Osteocyte (in vitro differentiated cells): ENCODE results near the gene COG6. TPM values are rescaled to one million over a fixed set of nuclear protein-coding genes. Genes with fewer than 3 reads are reported as not detected.
A peak's percentile ranks its signal among the peaks of the same experiment; 100 is the strongest.

Experiments
- DNase-seq: peaks from one replicate; pipeline ENCODE4 v3.0.0; 2021; ENCODE audit warnings: mixed read lengths; ENCODE audit not compliant: unreplicated experiment; ENCODE audit errors: extremely low spot score
- H3K27ac Mint-ChIP-seq: one replicate; pipeline ENCODE4 v1.8.0; 2021; ENCODE audit warnings: mild to moderate bottlenecking, mixed read lengths; ENCODE audit not compliant: unreplicated experiment
- H3K27me3 Mint-ChIP-seq: one replicate; pipeline ENCODE4 v1.8.0; 2021; ENCODE audit warnings: mixed read lengths; ENCODE audit not compliant: unreplicated experiment
- H3K36me3 Mint-ChIP-seq: one replicate; pipeline ENCODE4 v1.8.0; 2021; ENCODE audit warnings: mixed read lengths; ENCODE audit not compliant: unreplicated experiment
- H3K4me1 Mint-ChIP-seq: one replicate; pipeline ENCODE4 v1.8.0; 2021; ENCODE audit warnings: mixed read lengths; ENCODE audit not compliant: unreplicated experiment
- H3K4me3 Mint-ChIP-seq: one replicate; pipeline ENCODE4 v1.8.0; 2021; ENCODE audit warnings: mild to moderate bottlenecking, moderate library complexity, mixed read lengths; ENCODE audit not compliant: unreplicated experiment
- H3K9me3 Mint-ChIP-seq: one replicate; pipeline ENCODE4 v1.8.0; 2021; ENCODE audit warnings: mixed read lengths; ENCODE audit not compliant: unreplicated experiment
- total RNA-seq: library from RNA; stranded (reverse); gene quantifications from 2 replicates; pipeline ENCODE4 v1.2.1, GENCODE V29; 2021
- TF ChIP-seq, protein P1 (sequence below): fragments of 200-600 bp; sonication (generic); IDR thresholded peaks from 2 replicates; pipeline ENCODE4 v1.5.0; 2021; ENCODE audit warnings: antibody characterized with exemption, mild to moderate bottlenecking, moderate library complexity

COG6 gene
- total RNA-seq, 1 donor from 2014 or later = 38.7 TPM

DNA sequence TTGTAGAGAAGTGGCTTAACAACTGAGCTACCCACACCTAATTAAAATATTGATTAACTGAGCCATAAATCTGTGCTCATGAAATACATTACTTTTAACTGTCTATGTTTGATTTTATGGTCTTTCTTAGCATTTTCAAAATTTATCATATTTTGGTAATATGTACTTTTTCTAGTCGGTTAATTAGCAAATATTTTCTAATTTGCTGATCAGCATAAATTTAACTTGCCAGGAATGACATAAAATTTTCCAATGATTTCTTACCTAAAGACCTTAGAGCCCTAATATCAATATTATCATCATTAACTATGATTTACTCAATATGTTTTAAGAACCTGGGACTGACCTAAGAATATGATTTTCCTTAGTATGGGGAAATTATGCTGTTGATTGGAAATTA is 19.9 kb upstream of the COG6 start:
- TF ChIP-seq, protein P1, sequence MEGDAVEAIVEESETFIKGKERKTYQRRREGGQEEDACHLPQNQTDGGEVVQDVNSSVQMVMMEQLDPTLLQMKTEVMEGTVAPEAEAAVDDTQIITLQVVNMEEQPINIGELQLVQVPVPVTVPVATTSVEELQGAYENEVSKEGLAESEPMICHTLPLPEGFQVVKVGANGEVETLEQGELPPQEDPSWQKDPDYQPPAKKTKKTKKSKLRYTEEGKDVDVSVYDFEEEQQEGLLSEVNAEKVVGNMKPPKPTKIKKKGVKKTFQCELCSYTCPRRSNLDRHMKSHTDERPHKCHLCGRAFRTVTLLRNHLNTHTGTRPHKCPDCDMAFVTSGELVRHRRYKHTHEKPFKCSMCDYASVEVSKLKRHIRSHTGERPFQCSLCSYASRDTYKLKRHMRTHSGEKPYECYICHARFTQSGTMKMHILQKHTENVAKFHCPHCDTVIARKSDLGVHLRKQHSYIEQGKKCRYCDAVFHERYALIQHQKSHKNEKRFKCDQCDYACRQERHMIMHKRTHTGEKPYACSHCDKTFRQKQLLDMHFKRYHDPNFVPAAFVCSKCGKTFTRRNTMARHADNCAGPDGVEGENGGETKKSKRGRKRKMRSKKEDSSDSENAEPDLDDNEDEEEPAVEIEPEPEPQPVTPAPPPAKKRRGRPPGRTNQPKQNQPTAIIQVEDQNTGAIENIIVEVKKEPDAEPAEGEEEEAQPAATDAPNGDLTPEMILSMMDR = no peak
- H3K4me1 Mint-ChIP-seq = no peaks in the 10 kb centered on the region

DNA sequence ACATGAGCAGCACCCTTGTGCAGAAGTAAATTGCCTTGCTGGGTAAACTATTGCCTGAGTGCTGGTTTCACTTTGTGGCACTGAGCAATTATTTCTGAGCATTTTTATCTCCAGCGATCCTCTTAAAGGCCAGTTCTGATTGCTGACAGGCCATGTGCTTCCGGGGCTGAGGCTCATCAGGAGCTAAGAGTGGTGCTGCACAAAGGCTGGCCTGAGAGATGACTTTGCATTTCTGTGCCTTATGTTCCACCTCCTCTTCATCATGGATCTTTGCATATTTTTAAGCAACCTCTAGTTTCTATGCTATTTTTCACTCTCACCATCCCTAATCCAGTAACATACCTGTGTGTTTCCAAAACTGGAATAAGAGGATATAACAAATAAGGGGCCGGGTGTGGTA is 17.6 kb upstream of the COG6 start:
- Mint-ChIP-seq H3K4me3 (no peak overlapping the region), H3K27ac (no peak overlapping the region), H3K36me3 (no peaks in the 10 kb centered on the region), H3K4me1 (no peaks in the 10 kb centered on the region), H3K9me3 (no peaks in the 10 kb centered on the region), H3K27me3 (peaks cover 49% of the 10 kb centered on the region)
- no peak for DNase-seq
- TF ChIP-seq, protein P1 = no peak

More for the DNA sequence above, 19.9 kb upstream of the COG6 start:
- no peak overlapping the region for H3K27ac Mint-ChIP-seq
- no peak overlapping the region for H3K4me3 Mint-ChIP-seq
- peaks cover 5% of the 10 kb centered on the region for H3K36me3 Mint-ChIP-seq
- DNase-seq = no peak
- H3K9me3 Mint-ChIP-seq = peaks cover 10% of the 10 kb centered on the region
- peaks cover 51% of the 10 kb centered on the region for H3K27me3 Mint-ChIP-seq

DNA sequence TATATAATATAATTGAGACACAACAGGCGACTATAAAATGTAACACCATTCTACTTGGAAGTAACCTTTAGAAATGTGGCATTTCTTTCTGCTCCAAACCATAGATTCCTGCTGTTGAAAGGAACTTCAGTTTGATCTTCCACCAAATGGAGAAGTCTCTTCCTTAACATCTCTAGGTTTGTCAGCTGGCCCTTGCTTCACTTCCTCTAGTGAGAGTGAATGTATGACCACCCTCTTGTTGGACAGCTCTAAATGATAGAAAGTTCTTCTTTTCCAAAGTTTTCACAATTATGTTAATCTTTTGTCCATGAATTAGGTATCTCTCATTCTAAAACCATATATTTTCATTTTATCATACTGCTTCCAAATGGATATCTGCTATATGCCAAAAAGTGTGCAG is 13.8 kb upstream of the COG6 start:
- Mint-ChIP-seq H3K4me1 (no peaks in the 10 kb centered on the region), H3K27me3 (peaks cover 33% of the 10 kb centered on the region), H3K27ac (no peak overlapping the region), H3K4me3 (no peak overlapping the region), H3K36me3 (no peaks in the 10 kb centered on the region), H3K9me3 (no peaks in the 10 kb centered on the region)
- no peak for DNase-seq
- TF ChIP-seq, protein P1 = no peak

DNA sequence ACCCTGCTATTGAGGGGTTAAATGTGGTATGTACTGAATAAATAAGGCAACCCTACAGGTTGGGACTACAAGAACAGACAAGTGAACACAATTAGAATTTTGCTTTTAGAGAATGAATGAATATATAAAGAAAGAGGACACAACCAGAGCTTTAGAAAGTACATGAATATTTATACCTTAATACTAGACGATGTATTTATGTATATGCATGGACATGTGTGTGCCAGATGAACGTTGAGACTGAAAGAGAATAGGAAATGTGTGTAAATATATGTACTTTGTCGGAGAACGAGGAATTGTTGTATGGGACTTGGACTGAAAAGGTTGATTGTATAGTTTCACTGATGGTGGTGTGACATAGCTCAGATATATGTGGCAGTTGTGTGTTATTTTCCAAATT is 9.3 kb upstream of the COG6 start:
- Mint-ChIP-seq H3K27ac (no peak overlapping the region), H3K4me3 (no peak overlapping the region), H3K36me3 (no peaks in the 10 kb centered on the region), H3K27me3 (peaks cover 17% of the 10 kb centered on the region), H3K4me1 (no peaks in the 10 kb centered on the region), H3K9me3 (no peaks in the 10 kb centered on the region)
- TF ChIP-seq, protein P1 = no peak
- DNase-seq = no peak

DNA sequence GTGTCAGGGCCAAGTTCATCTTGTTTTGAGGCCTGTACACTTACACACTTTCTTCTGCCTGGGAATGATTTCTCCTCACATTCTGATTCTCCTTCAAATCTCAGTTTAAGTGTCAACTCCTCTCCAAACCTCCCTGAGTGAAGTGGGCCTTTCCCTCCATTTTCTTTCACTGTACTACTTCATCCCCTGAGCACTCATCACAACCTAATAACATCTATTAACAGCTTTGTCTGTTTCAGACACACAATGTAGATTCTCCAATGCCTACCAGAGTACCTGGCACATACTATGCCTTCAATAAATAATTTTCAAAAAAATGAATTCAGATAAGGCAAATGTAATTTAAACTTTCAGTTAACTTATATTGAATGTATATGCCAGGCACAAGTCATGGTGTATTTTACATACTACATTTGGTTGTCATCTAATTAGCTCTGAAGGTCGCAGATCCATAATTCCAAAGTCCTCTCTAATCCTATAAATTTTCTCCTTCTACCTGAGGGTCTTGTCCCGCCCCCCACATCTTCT is 357 bp upstream of the COG6 start:
- H3K36me3 Mint-ChIP-seq = no peaks in the 10 kb centered on the region
- peaks cover 4% of the 10 kb centered on the region for H3K9me3 Mint-ChIP-seq
- peaks cover 22% of the 10 kb centered on the region for H3K4me1 Mint-ChIP-seq
- peak overlapping the region; percentile 94 for H3K4me3 Mint-ChIP-seq
- TF ChIP-seq, protein P1 = no peak
- peaks cover 3% of the 10 kb centered on the region for H3K27me3 Mint-ChIP-seq
- DNase-seq = no peak
- H3K27ac Mint-ChIP-seq = peak overlapping the region; percentile 85
